NCI-H526 treated with DMSO at 0.1 percent for 48 hours (cell line): ENCODE data around the gene ZBTB2.
A peak's percentile ranks its signal among the peaks of the same experiment; 100 is the strongest.

ENCODE experiments used
- DNase-seq: peaks from one replicate; lab custom pipeline; 2025; lab: John Stamatoyannopoulos, UW

The ZBTB2 gene

DNA sequence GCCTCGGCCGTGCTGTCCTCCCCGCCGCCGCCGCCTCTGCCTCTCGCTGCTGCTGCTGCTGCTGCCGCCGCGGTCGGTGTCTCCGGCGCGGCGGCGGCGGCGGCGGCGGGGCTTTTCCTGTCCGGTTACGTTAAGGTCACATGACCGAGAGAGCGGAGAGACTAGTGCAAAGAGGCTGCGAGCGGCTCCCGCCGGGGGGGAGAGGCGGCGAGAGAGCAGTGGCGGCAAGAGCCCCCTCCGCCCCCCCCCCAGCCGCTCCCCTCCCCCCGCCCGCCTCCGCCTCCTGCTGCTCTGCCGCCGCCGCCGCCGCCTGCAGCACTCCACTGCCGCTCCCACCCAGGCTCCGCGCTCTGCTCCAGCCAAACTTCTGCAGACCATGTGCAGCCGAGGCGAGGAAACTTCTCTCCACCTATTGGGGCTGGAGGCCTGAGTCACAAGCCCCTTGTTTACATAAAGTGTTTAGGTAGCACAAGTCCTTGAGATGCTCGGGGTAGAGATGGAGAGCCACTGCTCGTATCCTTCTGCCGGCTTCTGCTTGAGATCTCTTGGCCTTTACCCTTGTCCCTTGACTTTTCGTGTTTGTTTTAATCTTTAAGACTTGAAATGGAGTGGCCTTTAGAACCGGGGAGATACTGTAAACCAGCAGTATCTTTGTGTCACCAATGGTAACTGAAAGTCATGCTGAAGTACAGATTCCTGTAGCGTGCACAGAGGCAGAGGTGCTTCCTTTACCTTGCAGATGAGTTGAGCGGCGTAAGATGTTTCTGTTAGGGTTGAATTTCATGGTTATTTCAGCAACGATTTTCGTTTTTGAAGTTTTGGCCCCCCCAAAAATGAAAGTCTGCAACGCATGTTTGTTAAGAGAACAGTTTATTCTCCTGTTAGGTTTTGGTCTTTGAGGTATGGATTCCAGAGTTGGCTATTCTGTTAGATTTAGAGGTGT, at the start of gene ZBTB2:
ZBTB2 (minus strand) TSS at position 89 of the 943 bp plus-strand sequence. CDS start 17,922 bp downstream, outside the sequence.
- DNase-seq: peak; percentile 79

GRCh38 chr6:151440930-151441329, 49.6 kb upstream of the ZBTB2 start:
- DNase-seq: no peak

DNA sequence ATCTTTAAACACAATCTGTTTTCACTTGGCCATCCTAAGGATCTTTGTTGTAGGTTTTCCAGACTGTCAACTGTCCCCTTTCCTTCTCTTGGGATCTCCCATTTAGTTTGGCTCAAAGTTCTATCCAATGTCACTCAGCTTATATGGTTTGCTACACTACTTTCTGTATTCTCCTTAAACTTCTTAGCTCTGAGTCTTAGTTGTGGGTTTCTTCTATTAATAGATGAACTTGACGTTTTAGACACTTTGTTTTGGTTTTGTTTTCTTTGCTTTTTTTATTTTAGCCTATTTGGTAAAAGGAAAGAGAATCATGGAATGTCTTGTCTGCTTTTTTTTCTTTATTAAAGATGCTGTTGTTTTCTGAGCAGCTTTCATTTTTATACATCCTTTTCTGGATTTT, 49.1 kb upstream of the ZBTB2 start:
- no peak for DNase-seq

GRCh38 chr6:151437401-151437800, 46.0 kb upstream of the ZBTB2 start:
- no peak for DNase-seq

DNA sequence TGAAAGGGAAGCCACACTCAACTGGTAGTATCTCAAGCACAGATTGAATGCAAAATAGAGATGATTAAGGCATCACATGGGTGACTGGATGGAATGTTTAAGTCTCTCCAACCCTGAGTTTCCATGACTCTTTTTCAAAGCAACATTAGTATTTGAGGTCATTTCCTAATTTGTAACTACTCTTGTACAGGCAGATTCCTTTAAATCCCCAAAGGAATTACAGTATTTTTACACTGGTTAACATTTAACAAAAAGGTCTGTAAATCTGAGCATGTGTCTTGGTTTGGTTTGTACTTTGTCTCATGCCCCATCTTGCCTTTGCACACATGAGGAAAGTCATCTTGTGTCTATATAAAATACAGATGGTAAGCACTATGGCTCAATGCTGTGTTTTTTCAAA, 45.4 kb upstream of the ZBTB2 start:
- DNase-seq: no peak

GRCh38 chr6:151436300-151436699, 44.9 kb upstream of the ZBTB2 start:
- DNase-seq: no peak

GRCh38 chr6:151434369-151434768, 43.0 kb upstream of the ZBTB2 start:
- no peak for DNase-seq

DNA sequence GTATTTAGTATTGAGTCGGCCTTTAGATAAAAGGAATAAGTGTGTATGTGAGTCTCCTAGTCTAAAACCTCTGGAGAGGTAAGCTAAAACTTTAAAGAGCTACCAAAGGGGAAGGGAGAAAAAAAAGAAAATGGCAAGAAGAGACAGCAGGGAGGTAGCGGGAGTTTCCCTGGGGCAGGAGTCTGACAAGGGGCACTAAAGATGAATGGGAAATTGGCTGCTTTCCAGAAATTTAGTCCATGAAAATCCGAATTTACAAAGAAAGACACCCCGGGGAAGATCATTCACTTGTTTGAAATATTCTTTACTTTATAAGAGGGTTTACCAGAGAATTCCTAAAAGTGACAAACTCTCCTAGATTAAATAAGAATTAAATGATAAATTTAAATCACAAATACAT, 41.3 kb upstream of the ZBTB2 start:
- no peak for DNase-seq

- DNase-seq: no peak
These were observed 40.0 kb upstream of the ZBTB2 start for GRCh38 chr6:151431337-151431736.

DNA sequence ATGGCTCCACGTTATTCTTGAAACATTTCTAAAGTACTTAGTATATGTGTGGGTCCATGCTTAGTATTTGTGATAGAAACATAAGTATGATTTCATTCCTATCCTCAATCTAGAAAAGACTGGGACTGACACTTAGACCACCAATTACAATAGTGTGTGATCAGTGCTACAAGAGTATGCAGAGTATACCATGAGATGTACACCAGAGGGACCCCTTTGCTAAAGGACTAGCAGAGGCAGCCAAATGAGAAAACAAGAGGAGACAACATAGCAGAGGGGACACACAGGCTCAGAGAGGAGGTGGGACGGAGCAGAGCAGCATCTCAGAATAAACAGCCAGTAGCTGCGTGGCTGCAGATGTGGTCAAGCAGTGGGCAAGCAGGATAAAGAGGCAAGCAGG, 39.5 kb upstream of the ZBTB2 start:
- DNase-seq: no peak

GRCh38 chr6:151428093-151428735, 36.9 kb upstream of the ZBTB2 start:
- DNase-seq: no peak

DNA sequence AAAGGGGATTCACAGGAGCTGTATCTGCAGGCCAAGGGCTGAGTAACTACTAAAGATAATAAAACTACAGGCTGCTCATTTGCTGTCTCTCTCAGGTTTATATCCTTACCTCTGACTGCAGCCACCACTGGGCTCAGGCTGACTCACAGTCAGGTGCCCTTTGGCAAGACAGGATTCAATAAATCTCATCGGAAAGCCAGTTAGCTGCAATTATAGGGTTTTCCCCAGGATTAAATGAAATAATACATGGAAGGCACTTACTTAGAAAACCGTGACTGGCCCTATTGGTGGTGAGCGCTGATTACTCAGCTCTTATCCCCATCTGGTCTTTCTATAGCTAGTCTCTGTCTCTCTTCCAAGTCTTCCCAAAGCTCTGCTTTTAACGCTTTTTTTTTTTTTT, 34.2 kb upstream of the ZBTB2 start:
- no peak for DNase-seq

DNA sequence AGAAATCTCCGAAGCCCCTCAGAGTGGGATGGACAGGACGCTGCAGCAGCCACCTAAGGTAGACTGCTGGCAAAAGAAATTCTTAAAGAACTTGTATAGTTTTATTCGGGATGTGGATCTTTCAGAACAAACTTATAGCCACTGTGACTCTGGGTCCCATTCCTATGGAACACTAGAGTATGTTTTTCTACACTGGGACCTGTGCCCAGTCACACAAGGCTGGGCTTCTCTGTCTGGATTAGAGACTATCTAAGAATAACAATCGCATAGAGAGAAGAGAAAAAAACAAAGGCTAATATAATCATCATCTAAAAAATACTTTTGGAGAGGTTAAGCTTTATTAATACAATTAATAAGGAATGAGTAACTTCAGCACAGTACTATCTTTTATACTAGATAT, 31.6 kb upstream of the ZBTB2 start:
- DNase-seq: no peak

DNA sequence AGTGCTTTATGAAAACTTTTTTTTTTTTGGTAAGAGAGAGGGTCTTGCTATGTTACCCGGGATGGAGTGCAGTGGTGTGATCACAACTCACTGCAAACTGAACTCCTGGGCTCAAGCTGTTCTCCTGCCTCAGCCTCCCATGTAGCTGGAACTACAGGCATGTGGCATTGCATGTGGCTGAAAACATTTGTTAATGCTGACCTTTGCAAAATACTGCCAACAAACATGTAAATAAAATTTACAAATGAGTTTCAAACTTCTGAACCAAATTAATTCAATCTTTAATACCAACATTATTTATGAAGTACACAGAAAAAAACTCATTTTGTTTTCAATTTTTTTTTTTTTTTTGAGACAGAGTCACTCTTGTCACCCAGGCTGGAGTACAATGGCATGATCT, 26.1 kb upstream of the ZBTB2 start:
- DNase-seq: no peak

DNA sequence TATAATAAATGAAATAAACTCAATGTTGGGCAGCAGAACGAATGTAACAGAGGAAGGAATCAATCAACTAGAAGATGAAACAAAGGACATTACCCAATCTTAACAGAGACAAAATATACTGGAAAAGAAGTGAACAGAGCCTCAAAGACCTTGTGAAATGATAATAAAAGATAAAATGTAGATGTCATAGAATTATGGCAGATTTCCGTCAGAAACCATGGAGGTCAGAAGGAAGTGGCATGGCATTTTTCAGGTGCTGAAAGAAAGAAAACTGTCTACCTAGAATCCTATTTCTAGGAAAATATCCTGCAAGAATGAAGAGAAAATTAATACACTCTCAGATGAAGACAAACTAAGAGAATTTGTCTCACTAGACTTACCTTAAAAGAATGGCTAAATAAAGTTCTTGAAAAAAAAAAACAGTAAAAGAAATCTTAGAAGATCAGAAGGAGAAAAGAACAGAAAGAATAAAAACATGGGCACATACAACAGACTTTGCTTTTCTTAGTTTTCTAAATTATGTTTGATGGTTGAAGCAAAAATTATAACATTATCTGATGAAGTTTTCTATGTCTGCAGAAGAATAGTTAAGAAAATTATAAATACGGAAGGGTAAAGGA, 23.4 kb upstream of the ZBTB2 start:
- no peak for DNase-seq

GRCh38 chr6:151413372-151414145, 22.2 kb upstream of the ZBTB2 start:
- DNase-seq: no peak

GRCh38 chr6:151412909-151413308, 21.6 kb upstream of the ZBTB2 start:
- no peak for DNase-seq

DNA sequence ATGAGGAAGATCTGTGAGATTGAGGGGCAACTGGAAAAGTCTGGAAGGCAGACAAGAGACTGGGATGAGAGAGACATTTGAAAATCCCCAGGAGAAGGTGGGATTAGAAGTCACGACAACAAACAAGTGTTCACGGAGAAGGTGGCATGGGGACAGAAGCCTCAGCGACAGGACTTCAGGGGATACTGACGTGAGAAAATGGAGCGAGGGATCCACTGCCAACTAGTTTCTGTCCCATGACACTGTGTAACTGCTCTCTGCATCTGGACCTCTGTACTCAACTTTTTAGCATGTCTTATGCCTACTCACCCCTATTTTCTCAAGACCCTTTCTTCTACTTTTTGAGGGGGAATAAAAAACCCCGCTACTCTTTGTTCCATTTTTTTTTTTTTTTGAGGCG, 18.3 kb upstream of the ZBTB2 start:
- DNase-seq: no peak

DNA sequence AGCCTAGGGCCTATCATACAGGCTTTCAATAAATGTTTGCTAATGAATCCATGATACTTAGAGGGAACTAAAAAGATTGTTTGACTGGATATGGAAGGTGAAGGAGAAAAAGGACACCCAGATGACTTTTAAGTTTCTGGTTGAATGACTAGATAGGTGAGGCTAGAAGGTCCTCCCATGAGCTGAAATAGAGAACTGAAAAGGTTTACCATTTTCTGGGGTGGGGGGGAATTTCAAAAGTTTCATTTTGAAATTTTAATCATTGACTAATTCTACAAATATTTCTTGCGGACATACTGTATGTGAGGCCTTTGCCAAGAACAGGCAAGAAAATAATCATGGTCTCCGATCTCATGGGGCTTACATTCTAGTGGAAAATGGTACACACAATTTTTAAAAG, 17.9 kb upstream of the ZBTB2 start:
- DNase-seq: no peak

DNA sequence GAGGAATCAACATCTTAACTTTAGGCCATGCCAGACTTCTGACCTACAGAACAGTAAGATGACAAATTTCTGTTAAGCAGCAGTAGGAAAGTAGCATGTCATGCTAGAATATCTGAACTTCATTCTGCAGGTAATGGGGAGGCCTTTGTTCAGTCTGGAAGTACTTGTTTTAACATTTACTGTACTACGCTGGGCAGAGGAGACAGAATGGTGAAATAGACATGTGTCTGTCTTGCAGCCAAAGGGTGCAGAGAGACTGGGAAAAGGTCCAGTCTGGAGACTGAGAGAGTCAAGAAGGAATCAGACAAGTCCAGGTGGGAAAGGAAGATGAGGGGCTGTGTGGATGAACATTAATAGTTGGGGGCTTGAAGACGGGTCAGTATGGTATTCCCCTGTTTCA, 17.5 kb upstream of the ZBTB2 start:
- DNase-seq: no peak

GRCh38 chr6:151403919-151404308, 12.6 kb upstream of the ZBTB2 start:
- no peak for DNase-seq

DNA sequence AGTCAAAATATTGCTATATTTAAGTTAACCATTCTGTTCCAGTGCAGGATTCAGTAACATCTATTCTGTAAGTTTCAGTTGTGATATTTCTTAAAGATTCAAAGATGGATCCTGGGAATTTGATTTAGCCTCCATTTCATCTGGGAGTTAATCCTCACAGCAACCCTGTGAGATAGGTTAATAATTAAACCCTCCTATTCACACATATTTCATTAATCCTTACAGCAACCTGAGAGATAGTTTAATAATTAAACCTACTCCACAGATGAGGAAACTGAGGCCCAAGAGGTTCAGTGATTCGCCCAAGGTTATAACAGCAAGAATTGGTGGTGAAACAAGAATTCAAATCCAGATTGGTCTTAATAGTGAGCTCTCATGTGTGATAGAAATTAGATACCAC, 10.9 kb upstream of the ZBTB2 start:
- DNase-seq: no peak
